Measurements from ENCODE around the gene EXOC1. TPM values are rescaled to one million over a fixed set of nuclear protein-coding genes. Genes with fewer than 3 reads are reported as not detected.

Gene EXOC1
- 16.0 and 20.2 TPM in 2 replicates for total RNA-seq (2014; rRNA removed; shearing (Covaris generic); ENCODE audit: low replicate concordance)

GRCh38 chr4:55853484-55854046, at the start of gene EXOC1:
EXOC1 (plus strand) TSS chr4:55853648; CDS start chr4:55858324, 4,676 bp downstream.
- Histone ChIP-seq H3K9me3 (no peaks in the 10 kb centered on the region), H3K36me3 (no peaks in the 10 kb centered on the region; the same call in 1 of the 2 replicates), H3K4me3 (peak within 1 kb of the TSS; percentile 89), H3K27me3 (no peaks in the 10 kb centered on the region)
- peak; percentile 95 for DNase-seq

- H3K4me3 ChIP-seq, result no peak overlapping the region
- H3K27me3 ChIP-seq, result no peaks in the 10 kb centered on the region
- H3K9me3 ChIP-seq, result no peaks in the 10 kb centered on the region
- H3K36me3 ChIP-seq, result no peaks in the 10 kb centered on the region
- no peak for DNase-seq
These were observed 45.9 kb upstream of the EXOC1 start for GRCh38 chr4:55807556-55807955.

GRCh38 chr4:55808186-55808585, 45.3 kb upstream of the EXOC1 start:
- no peaks in the 10 kb centered on the region for H3K9me3 ChIP-seq
- no peaks in the 10 kb centered on the region for H3K36me3 ChIP-seq
- no peak overlapping the region for H3K4me3 ChIP-seq
- H3K27me3 ChIP-seq, result no peaks in the 10 kb centered on the region
- no peak for DNase-seq

- no peaks in the 10 kb centered on the region for H3K36me3 ChIP-seq
- no peak for DNase-seq
- H3K27me3 ChIP-seq, result no peaks in the 10 kb centered on the region
- no peak overlapping the region for H3K4me3 ChIP-seq
- H3K9me3 ChIP-seq, result no peaks in the 10 kb centered on the region
These were observed 44.8 kb upstream of the EXOC1 start for GRCh38 chr4:55808632-55809031.

GRCh38 chr4:55817691-55818090, 35.8 kb upstream of the EXOC1 start:
- no peak overlapping the region for H3K4me3 ChIP-seq

GRCh38 chr4:55819634-55820033, 33.8 kb upstream of the EXOC1 start, which contains the start of gene EXOC1L:
EXOC1L (plus strand) TSS chr4:55819790; CDS start chr4:55820027, 237 bp downstream.
- peak within 1 kb of the TSS; percentile 27 for H3K4me3 ChIP-seq
- peak; percentile 34 for DNase-seq
- H3K9me3 ChIP-seq, result no peaks in the 10 kb centered on the region
- no peaks in the 10 kb centered on the region for H3K27me3 ChIP-seq
- H3K36me3 ChIP-seq, result no peaks in the 10 kb centered on the region

More at GRCh38 chr4:55817691-55818090, 35.8 kb upstream of the EXOC1 start:
- H3K36me3 ChIP-seq, result no peaks in the 10 kb centered on the region
- no peak for DNase-seq
- no peaks in the 10 kb centered on the region for H3K27me3 ChIP-seq
- H3K9me3 ChIP-seq, result no peaks in the 10 kb centered on the region

- Histone ChIP-seq H3K9me3 (no peaks in the 10 kb centered on the region), H3K4me3 (no peak overlapping the region; the same call in 1 of the 2 replicates), H3K27me3 (no peaks in the 10 kb centered on the region), H3K36me3 (no peaks in the 10 kb centered on the region)
- no peak for DNase-seq
These were observed 33.2 kb upstream of the EXOC1 start for GRCh38 chr4:55820279-55820678.

GRCh38 chr4:55822329-55822728, 31.1 kb upstream of the EXOC1 start:
- Histone ChIP-seq H3K27me3 (no peaks in the 10 kb centered on the region), H3K4me3 (no peak overlapping the region), H3K36me3 (no peaks in the 10 kb centered on the region), H3K9me3 (no peaks in the 10 kb centered on the region)
- DNase-seq, result no peak

GRCh38 chr4:55824865-55825264, 28.6 kb upstream of the EXOC1 start:
- H3K27me3 ChIP-seq, result no peaks in the 10 kb centered on the region
- H3K36me3 ChIP-seq, result no peaks in the 10 kb centered on the region
- no peak overlapping the region for H3K4me3 ChIP-seq
- DNase-seq, result no peak
- no peaks in the 10 kb centered on the region for H3K9me3 ChIP-seq

GRCh38 chr4:55826986-55827385, 26.5 kb upstream of the EXOC1 start:
- Histone ChIP-seq H3K4me3 (no peak overlapping the region), H3K27me3 (no peaks in the 10 kb centered on the region), H3K9me3 (no peaks in the 10 kb centered on the region), H3K36me3 (no peaks in the 10 kb centered on the region)
- DNase-seq, result no peak

GRCh38 chr4:55827582-55827981, 25.9 kb upstream of the EXOC1 start:
- H3K36me3 ChIP-seq, result no peaks in the 10 kb centered on the region
- no peak overlapping the region for H3K4me3 ChIP-seq
- no peaks in the 10 kb centered on the region for H3K27me3 ChIP-seq
- no peaks in the 10 kb centered on the region for H3K9me3 ChIP-seq
- DNase-seq, result no peak

- H3K9me3 ChIP-seq, result no peaks in the 10 kb centered on the region
- H3K4me3 ChIP-seq, result no peak overlapping the region
- H3K27me3 ChIP-seq, result no peaks in the 10 kb centered on the region
- H3K36me3 ChIP-seq, result no peaks in the 10 kb centered on the region
- no peak for DNase-seq
These were observed 23.4 kb upstream of the EXOC1 start for GRCh38 chr4:55830048-55830447.

GRCh38 chr4:55830716-55831115, 22.7 kb upstream of the EXOC1 start:
- Histone ChIP-seq H3K4me3 (no peak overlapping the region), H3K27me3 (no peaks in the 10 kb centered on the region), H3K9me3 (no peaks in the 10 kb centered on the region), H3K36me3 (no peaks in the 10 kb centered on the region)
- no peak for DNase-seq

GRCh38 chr4:55834086-55834795, 19.2 kb upstream of the EXOC1 start:
- no peak overlapping the region for H3K4me3 ChIP-seq
- no peak for DNase-seq
- H3K36me3 ChIP-seq, result no peaks in the 10 kb centered on the region
- no peaks in the 10 kb centered on the region for H3K9me3 ChIP-seq
- H3K27me3 ChIP-seq, result no peaks in the 10 kb centered on the region

GRCh38 chr4:55837903-55838302, 15.5 kb upstream of the EXOC1 start:
- no peak for DNase-seq
- Histone ChIP-seq H3K27me3 (no peaks in the 10 kb centered on the region), H3K36me3 (no peaks in the 10 kb centered on the region), H3K9me3 (no peaks in the 10 kb centered on the region), H3K4me3 (no peak overlapping the region)

- Histone ChIP-seq H3K9me3 (no peaks in the 10 kb centered on the region), H3K4me3 (no peak overlapping the region), H3K36me3 (no peaks in the 10 kb centered on the region), H3K27me3 (no peaks in the 10 kb centered on the region)
- no peak for DNase-seq
These were observed 15.1 kb upstream of the EXOC1 start for GRCh38 chr4:55838356-55838755.

- H3K4me3 ChIP-seq, result no peak overlapping the region
These were observed 14.5 kb upstream of the EXOC1 start for GRCh38 chr4:55838952-55839351.

GRCh38 chr4:55840956-55841355, 12.5 kb upstream of the EXOC1 start:
- H3K4me3 ChIP-seq, result no peak overlapping the region

More at GRCh38 chr4:55838952-55839351, 14.5 kb upstream of the EXOC1 start:
- H3K9me3 ChIP-seq, result no peaks in the 10 kb centered on the region
- H3K36me3 ChIP-seq, result no peaks in the 10 kb centered on the region
- DNase-seq, result no peak
- H3K27me3 ChIP-seq, result no peaks in the 10 kb centered on the region

More at GRCh38 chr4:55840956-55841355, 12.5 kb upstream of the EXOC1 start:
- Histone ChIP-seq H3K36me3 (no peaks in the 10 kb centered on the region), H3K27me3 (no peaks in the 10 kb centered on the region), H3K9me3 (no peaks in the 10 kb centered on the region)
- no peak for DNase-seq

Measured in MG63 (cell line).